ENCODE results near the gene WBP1. TPM values are rescaled to one million over a fixed set of nuclear protein-coding genes. Genes with fewer than 3 reads are reported as not detected.

The WBP1 gene
- total RNA-seq, 1 experiment from 2014 or later = 66.0 TPM

DNA sequence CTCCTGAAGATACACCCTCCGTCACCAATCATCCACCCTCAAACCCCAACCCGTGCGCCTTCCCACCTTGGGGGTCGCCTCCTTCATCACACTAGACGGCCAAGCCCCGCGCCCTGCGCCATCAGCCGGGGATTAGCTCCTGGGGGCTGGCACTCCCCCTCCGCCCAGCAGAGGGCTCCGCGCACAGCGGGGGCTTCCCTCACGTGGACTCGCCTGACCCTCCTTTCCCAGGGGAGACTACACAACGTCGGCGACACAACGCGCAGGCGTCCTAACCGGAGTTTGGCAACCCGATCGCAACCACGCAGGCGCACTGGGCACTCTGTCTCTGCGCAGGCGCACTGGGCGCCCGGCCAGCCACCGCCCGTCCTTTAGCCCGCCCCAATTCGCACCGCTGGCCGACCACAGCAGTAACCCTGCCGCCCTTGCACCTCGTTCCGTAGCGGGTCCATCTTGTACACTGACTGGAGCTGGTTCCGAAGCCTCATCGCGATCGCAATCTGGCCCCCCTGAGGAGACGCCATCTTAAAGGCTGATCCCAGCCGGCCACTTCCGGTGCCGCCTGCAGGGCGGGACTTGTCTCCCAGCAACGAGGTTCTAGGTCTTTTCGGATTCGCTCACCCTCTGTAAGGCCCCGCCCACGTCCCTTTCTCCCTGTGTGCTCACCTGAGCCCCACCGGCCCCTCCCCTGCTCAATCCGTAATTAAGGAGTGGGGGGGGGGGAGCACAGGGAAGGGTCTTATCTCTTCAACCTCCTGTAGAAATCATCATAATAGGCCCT, 49.1 kb downstream of the WBP1 start, which contains the start of gene PCGF1:
PCGF1 (minus strand) TSS at position 551 of the 781 bp plus-strand sequence; CDS start at position 524, 27 bp downstream.
- ATAC-seq = peak; percentile 86
- CTCF ChIA-PET = interaction anchor here (1.1 to 3.0 kb wide), 6 partner anchors 8 to 80 kb away, joined by 3 to 13 read pairs (median 6); partner anchors contain the start of genes CCDC142, HTRA2 and TTC31
- POLR2A ChIA-PET = interaction anchor here (0.6 to 1.1 kb wide), 4 partner anchors 9 to 49 kb away, joined by 3 to 8 read pairs (median 3); partner anchors contain the start of genes LOXL3 and WBP1
- TF ChIP-seq KAT7 (CRISPR knock-in tag; IDR thresholded peaks at IDR 0.05; ENCODE audit: borderline replicate concordance) = peak; percentile 63; the same call in 1 of the 2 replicates
- TF ChIP-seq ZNF219 (CRISPR knock-in tag; IDR thresholded peaks at IDR 0.05; ENCODE audit: borderline replicate concordance) = no peak
- TF ChIP-seq, protein P1, sequence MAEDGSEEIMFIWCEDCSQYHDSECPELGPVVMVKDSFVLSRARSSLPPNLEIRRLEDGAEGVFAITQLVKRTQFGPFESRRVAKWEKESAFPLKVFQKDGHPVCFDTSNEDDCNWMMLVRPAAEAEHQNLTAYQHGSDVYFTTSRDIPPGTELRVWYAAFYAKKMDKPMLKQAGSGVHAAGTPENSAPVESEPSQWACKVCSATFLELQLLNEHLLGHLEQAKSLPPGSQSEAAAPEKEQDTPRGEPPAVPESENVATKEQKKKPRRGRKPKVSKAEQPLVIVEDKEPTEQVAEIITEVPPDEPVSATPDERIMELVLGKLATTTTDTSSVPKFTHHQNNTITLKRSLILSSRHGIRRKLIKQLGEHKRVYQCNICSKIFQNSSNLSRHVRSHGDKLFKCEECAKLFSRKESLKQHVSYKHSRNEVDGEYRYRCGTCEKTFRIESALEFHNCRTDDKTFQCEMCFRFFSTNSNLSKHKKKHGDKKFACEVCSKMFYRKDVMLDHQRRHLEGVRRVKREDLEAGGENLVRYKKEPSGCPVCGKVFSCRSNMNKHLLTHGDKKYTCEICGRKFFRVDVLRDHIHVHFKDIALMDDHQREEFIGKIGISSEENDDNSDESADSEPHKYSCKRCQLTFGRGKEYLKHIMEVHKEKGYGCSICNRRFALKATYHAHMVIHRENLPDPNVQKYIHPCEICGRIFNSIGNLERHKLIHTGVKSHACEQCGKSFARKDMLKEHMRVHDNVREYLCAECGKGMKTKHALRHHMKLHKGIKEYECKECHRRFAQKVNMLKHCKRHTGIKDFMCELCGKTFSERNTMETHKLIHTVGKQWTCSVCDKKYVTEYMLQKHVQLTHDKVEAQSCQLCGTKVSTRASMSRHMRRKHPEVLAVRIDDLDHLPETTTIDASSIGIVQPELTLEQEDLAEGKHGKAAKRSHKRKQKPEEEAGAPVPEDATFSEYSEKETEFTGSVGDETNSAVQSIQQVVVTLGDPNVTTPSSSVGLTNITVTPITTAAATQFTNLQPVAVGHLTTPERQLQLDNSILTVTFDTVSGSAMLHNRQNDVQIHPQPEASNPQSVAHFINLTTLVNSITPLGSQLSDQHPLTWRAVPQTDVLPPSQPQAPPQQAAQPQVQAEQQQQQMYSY (CRISPR knock-in tag; IDR thresholded peaks at IDR 0.05) = no peak
- TF ChIP-seq ZNF317 (CRISPR knock-in tag; IDR thresholded peaks at IDR 0.05; ENCODE audit: borderline replicate concordance, low read depth) = no peak
- TF ChIP-seq, protein P2, sequence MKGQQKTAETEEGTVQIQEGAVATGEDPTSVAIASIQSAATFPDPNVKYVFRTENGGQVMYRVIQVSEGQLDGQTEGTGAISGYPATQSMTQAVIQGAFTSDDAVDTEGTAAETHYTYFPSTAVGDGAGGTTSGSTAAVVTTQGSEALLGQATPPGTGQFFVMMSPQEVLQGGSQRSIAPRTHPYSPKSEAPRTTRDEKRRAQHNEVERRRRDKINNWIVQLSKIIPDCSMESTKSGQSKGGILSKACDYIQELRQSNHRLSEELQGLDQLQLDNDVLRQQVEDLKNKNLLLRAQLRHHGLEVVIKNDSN (CRISPR knock-in tag; IDR thresholded peaks at IDR 0.05) = peak; percentile 93
- peak; percentile 66 for TF ChIP-seq SP1 (CRISPR knock-in tag; conservative IDR thresholded peaks at IDR 0.05)
- peak; percentile 82 for TF ChIP-seq GABPB1 (CRISPR knock-in tag; IDR thresholded peaks at IDR 0.05)
- TF ChIP-seq, protein P3, sequence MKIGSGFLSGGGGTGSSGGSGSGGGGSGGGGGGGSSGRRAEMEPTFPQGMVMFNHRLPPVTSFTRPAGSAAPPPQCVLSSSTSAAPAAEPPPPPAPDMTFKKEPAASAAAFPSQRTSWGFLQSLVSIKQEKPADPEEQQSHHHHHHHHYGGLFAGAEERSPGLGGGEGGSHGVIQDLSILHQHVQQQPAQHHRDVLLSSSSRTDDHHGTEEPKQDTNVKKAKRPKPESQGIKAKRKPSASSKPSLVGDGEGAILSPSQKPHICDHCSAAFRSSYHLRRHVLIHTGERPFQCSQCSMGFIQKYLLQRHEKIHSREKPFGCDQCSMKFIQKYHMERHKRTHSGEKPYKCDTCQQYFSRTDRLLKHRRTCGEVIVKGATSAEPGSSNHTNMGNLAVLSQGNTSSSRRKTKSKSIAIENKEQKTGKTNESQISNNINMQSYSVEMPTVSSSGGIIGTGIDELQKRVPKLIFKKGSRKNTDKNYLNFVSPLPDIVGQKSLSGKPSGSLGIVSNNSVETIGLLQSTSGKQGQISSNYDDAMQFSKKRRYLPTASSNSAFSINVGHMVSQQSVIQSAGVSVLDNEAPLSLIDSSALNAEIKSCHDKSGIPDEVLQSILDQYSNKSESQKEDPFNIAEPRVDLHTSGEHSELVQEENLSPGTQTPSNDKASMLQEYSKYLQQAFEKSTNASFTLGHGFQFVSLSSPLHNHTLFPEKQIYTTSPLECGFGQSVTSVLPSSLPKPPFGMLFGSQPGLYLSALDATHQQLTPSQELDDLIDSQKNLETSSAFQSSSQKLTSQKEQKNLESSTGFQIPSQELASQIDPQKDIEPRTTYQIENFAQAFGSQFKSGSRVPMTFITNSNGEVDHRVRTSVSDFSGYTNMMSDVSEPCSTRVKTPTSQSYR (CRISPR knock-in tag; IDR thresholded peaks at IDR 0.05) = 0 out of 2 replicates have a peak, but pooled peaks have one; percentile 30
- TF ChIP-seq HMGA2 (CRISPR knock-in tag; IDR thresholded peaks at IDR 0.05) = no peak
- TF ChIP-seq, protein P4, sequence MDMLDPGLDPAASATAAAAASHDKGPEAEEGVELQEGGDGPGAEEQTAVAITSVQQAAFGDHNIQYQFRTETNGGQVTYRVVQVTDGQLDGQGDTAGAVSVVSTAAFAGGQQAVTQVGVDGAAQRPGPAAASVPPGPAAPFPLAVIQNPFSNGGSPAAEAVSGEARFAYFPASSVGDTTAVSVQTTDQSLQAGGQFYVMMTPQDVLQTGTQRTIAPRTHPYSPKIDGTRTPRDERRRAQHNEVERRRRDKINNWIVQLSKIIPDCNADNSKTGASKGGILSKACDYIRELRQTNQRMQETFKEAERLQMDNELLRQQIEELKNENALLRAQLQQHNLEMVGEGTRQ (CRISPR knock-in tag; IDR thresholded peaks at IDR 0.05) = peak; percentile 91
- TF ChIP-seq FOXP1 (CRISPR knock-in tag; IDR thresholded peaks at IDR 0.05; ENCODE audit: borderline replicate concordance) = peak; percentile 75; the same call in 1 of the 2 replicates
- TF ChIP-seq, protein P5, sequence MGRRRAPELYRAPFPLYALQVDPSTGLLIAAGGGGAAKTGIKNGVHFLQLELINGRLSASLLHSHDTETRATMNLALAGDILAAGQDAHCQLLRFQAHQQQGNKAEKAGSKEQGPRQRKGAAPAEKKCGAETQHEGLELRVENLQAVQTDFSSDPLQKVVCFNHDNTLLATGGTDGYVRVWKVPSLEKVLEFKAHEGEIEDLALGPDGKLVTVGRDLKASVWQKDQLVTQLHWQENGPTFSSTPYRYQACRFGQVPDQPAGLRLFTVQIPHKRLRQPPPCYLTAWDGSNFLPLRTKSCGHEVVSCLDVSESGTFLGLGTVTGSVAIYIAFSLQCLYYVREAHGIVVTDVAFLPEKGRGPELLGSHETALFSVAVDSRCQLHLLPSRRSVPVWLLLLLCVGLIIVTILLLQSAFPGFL (CRISPR knock-in tag; IDR thresholded peaks at IDR 0.05; ENCODE audit: borderline replicate concordance) = no peak
- peak; percentile 87 for TF ChIP-seq TEAD1 (CRISPR knock-in tag; IDR thresholded peaks at IDR 0.05)
- TF ChIP-seq, protein P6, sequence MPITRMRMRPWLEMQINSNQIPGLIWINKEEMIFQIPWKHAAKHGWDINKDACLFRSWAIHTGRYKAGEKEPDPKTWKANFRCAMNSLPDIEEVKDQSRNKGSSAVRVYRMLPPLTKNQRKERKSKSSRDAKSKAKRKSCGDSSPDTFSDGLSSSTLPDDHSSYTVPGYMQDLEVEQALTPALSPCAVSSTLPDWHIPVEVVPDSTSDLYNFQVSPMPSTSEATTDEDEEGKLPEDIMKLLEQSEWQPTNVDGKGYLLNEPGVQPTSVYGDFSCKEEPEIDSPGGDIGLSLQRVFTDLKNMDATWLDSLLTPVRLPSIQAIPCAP (CRISPR knock-in tag; IDR thresholded peaks at IDR 0.05) = no peak
- TF ChIP-seq, protein P7, sequence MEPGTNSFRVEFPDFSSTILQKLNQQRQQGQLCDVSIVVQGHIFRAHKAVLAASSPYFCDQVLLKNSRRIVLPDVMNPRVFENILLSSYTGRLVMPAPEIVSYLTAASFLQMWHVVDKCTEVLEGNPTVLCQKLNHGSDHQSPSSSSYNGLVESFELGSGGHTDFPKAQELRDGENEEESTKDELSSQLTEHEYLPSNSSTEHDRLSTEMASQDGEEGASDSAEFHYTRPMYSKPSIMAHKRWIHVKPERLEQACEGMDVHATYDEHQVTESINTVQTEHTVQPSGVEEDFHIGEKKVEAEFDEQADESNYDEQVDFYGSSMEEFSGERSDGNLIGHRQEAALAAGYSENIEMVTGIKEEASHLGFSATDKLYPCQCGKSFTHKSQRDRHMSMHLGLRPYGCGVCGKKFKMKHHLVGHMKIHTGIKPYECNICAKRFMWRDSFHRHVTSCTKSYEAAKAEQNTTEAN (CRISPR knock-in tag; IDR thresholded peaks at IDR 0.05) = no peak
- no peak for TF ChIP-seq MXD4 (CRISPR knock-in tag; IDR thresholded peaks at IDR 0.05; ENCODE audit: borderline replicate concordance)
- TF ChIP-seq ETV6 (CRISPR knock-in tag; IDR thresholded peaks at IDR 0.05) = peak; percentile 62; the same call in 1 of the 2 replicates
- TF ChIP-seq, protein P8, sequence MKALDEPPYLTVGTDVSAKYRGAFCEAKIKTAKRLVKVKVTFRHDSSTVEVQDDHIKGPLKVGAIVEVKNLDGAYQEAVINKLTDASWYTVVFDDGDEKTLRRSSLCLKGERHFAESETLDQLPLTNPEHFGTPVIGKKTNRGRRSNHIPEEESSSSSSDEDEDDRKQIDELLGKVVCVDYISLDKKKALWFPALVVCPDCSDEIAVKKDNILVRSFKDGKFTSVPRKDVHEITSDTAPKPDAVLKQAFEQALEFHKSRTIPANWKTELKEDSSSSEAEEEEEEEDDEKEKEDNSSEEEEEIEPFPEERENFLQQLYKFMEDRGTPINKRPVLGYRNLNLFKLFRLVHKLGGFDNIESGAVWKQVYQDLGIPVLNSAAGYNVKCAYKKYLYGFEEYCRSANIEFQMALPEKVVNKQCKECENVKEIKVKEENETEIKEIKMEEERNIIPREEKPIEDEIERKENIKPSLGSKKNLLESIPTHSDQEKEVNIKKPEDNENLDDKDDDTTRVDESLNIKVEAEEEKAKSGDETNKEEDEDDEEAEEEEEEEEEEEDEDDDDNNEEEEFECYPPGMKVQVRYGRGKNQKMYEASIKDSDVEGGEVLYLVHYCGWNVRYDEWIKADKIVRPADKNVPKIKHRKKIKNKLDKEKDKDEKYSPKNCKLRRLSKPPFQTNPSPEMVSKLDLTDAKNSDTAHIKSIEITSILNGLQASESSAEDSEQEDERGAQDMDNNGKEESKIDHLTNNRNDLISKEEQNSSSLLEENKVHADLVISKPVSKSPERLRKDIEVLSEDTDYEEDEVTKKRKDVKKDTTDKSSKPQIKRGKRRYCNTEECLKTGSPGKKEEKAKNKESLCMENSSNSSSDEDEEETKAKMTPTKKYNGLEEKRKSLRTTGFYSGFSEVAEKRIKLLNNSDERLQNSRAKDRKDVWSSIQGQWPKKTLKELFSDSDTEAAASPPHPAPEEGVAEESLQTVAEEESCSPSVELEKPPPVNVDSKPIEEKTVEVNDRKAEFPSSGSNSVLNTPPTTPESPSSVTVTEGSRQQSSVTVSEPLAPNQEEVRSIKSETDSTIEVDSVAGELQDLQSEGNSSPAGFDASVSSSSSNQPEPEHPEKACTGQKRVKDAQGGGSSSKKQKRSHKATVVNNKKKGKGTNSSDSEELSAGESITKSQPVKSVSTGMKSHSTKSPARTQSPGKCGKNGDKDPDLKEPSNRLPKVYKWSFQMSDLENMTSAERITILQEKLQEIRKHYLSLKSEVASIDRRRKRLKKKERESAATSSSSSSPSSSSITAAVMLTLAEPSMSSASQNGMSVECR (CRISPR knock-in tag; IDR thresholded peaks at IDR 0.05; ENCODE audit: borderline replicate concordance) = peak; percentile 75; the same call in 1 of the 2 replicates
- 0 out of 2 replicates have a peak, but pooled peaks have one; percentile 51 for TF ChIP-seq SMAD3 (CRISPR knock-in tag; IDR thresholded peaks at IDR 0.05; ENCODE audit: borderline replicate concordance)

More for the DNA sequence above, 49.1 kb downstream of the WBP1 start, which contains the start of gene PCGF1:
- peak; percentile 99 for DNase-seq (ENCODE audit: low spot score)
- peaks cover 29% of the 10 kb centered on the region for H3K4me1 Mint-ChIP-seq
- peaks cover 92% of the 10 kb centered on the region for H3K27me3 Mint-ChIP-seq (ENCODE audit: low read depth)
- H3K27ac Mint-ChIP-seq = peak within 1 kb of the TSS; percentile 100
- H3K36me3 Mint-ChIP-seq = peaks cover 22% of the 10 kb centered on the region
- peak within 1 kb of the TSS; percentile 99 for H3K4me3 Mint-ChIP-seq
- no peaks in the 10 kb centered on the region for H3K9me3 Mint-ChIP-seq
